ENCODE measurements around the gene STMND1.

The STMND1 gene

DNA sequence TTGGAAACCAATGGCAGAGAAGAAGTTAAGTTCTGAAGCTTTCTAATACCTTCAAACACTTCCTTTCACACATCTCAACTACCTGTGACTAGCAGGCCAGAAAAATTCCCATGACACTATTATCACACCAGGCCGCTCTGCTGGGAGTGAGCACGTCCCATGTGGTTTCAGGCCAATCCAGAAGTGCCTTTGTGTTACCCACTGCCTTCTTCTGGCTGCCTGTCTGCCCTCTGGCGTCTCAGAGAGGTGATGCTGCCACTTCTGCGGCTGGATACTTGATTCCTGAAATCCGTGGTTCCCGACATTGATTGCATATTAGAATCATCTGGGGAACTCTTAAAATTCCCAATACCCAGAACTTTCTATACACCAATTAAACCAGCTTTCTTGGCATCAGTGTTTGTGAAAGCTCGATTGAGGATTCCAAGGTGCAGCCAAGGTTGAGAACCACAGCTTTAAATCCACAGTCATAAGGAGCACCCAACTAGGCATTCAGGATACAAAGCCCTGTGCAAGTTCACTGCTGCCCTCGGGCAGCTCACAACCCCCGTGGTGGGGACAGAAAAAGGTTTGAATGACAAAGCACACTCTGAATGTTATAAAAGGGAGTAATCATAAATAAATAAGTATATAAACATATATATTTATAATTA lies 65.6 kb downstream of the STMND1 start:
- no peak for DNase-seq

DNA sequence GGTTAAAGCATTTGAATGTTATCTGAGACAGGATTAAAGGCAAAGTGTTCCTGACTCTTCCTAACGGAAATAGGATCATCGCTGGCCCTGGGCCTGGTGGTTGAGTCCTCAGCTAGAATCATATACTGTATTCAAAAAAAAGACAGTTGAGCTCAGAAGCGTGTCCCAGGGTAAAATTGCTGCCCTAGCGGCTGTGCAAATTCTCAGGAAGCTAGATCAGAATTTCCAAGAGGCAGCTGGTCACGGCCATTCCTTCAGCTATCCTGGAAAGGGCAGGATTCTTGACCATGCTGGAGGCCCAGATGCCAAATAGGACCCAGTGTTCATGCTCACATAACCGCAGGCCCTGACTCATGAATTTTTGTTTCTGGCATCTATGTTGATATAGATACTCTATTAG lies 67.4 kb downstream of the STMND1 start:
- no peak for DNase-seq

DNA sequence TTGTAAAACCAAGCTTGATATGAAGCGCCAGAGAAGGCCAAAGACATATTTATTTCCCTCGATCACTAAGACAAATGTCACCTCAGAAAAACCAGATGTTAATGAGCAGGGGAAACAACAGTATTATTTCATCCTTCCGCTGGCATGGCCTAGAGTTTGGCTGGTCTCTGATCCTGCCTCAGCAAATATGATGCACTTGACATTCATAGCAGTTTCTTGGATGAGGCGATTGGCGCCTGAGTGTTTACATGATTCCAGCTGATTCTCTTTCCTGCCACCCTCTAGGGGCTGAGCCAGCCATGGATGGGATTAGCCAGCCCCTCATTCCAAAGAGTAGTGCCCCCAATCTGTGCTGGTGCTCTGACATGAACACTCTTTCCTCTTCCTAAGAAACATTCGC lies 67.9 kb downstream of the STMND1 start:
- no peak for DNase-seq

DNA sequence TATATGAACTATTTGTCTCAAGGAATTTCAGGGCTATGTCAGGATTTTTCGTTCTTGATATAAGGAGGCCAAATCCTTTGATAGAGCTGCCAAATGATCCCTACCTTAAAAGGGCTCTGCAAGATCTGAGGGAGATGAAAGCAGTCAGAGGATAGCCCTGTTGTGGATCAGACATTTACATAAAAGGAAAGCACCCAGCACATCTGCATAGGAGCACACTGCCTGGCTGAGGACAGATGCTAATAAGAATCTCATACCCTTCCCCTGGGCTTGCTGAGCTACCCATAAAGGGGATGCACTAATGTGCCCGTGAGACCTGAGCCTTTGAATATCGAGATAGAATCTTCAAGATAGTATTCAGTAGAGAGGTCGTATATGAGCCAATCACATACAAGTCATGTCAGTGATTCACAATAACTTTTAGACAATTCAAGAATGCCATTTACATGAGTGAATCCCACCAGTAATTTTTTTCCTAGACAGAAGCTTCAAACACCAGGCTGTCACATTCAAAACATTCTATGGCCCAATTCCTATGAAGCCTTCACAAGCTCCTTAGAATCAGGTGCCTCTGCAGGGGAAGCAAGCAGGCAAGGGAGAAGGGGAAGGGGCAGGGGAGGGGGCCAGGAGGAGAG lies 71.1 kb downstream of the STMND1 start:
- no peak for DNase-seq

DNA sequence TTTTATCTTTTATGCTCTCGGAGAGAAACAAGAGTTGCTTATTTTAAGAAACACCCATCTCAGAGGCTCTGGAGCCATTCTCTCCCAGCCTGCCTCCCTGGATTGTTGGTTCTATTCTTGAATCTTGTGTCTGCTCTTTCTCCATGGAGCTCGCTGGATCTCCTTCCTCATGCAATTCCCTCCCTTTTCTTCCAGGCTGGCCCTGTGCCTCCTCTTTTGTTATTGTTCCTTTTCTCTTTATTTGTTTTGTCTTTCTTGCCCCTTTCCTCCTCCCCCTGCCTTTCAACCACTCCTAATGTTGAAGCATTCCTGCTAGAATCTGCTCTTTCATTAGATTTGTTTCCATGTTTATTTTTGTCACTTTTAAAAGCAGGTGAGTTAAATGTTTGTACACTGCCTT lies 76.5 kb downstream of the STMND1 start:
- no peak for DNase-seq

DNA sequence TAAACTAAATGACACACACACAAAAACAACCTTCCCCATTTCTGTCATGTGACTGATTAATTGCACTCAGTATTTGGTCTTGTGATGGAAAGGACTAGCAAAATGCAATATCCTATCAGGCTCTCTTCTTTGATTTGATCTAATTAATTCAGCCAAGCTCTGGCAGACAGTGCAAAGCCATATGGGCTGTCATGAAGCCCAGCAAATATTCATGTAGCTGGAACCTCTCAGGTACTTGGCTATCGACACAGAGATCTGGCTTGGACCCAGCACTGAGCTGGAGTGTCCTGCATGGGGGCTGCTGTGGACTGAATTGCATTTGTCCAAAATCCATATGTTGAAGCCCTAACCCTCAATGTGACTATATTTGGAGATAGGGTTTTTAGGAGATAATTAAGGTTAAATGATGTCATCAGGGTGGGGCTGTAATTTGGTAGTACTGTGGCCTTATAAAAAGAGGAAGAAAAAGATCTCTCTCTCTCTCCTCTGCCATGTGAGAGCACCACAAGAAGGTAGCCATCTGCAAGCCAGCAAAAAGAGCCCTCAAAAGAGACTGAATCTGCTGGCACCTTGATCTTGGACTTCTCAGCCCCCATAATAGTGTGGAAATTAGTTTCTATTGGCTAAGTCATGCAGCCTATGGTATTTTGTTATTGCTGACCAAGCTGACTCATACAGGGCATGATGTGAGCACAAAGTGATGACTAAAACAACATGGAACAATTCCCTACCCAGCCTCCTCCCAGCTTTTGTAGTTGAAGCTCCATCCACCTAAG lies 77.1 kb downstream of the STMND1 start:
- DNase-seq, result no peak

DNA sequence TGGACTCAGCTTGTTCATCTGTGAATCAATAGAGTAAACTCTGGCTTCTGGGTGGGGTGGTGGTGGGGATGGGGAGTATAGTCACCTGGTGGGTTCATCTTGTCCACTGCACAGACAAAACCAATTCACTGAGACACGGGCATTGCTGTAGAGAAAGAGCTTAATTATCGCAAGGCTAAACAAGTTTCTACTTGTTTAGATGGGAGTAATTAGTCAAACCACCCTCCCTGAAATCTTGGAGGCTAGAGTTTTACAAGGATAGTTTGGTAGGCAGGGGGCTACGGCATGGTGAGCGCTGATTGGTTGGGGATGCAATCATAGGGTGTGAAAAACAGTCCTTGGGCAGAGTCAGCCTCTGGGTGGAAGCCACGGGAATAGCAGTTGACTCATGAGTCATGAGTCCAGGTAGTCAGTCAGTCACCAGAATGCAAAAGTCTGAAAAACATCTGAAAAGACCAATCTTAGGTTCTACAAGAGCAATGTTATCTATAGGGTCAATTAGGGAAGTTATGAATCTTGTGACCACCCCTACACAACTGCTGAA lies 77.8 kb downstream of the STMND1 start:
- DNase-seq, result no peak
